H1 (cell line): ENCODE measurements around the gene ANKS1A. TPM values are rescaled to one million over a fixed set of nuclear protein-coding genes. Genes with fewer than 3 reads are reported as not detected.

Experiments
- CTCF ChIA-PET: fragments of 300-600 bp; sonication (Branson Sonifier 250); formaldehyde crosslinking; loops from one replicate; lab custom pipeline; 2021; ENCODE audit not compliant: partially characterized antibody; lab: Charles Lee
- POLR2A ChIA-PET: fragments of 300-600 bp; sonication (Branson Sonifier 250); formaldehyde crosslinking; loops from one replicate; lab custom pipeline; 2021; ENCODE audit warnings: inconsistent platforms; ENCODE audit not compliant: partially characterized antibody; lab: Charles Lee
- DNase-seq, 2 experiments: peaks; one replicate each; pipeline versions ENCODE4 v3.0.0 to v3.0.0-alpha.2; 2010 to 2022; ENCODE audit warnings: low spot score in 2 of 2, low read depth in 1 of 2, mixed read lengths in 1 of 2
- FAIRE-seq: peaks from 2 replicates; lab custom pipeline; 2011; peaks lifted over from hg19 to GRCh38; lab: Jason Lieb, UNC
- H2AFZ ChIP-seq: 2 replicates; pipeline ENCODE4 v1.8.1; 2012; ENCODE audit warnings: low read length, inconsistent platforms
- H2AK5ac ChIP-seq: 2 replicates; pipeline ENCODE4 v1.6.1; 2013; ENCODE audit warnings: low read depth, low read length
- H2BK120ac ChIP-seq: replicated peaks from 2 replicates; pipeline ENCODE3; 2013; ENCODE audit warnings: low read depth, low read length, inconsistent platforms
- H2BK12ac ChIP-seq: 2 replicates; pipeline ENCODE4 v1.6.1; 2013; ENCODE audit warnings: low read depth, low read length
- H2BK15ac ChIP-seq: 2 replicates; pipeline ENCODE4 v1.6.1; 2013; ENCODE audit warnings: low read length
- H2BK20ac ChIP-seq: 2 replicates; pipeline ENCODE4 v1.6.1; 2013; ENCODE audit warnings: low read length
- H2BK5ac ChIP-seq: 2 replicates; pipeline ENCODE4 v1.6.1; 2013; ENCODE audit warnings: low read depth, low read length
- H3K14ac ChIP-seq: 2 replicates; pipeline ENCODE4 v1.6.1; 2013; ENCODE audit warnings: inconsistent platforms; ENCODE audit not compliant: insufficient read length
- H3K18ac ChIP-seq: 2 replicates; pipeline ENCODE4 v1.6.1; 2013; ENCODE audit warnings: low read length; ENCODE audit errors: extremely low read depth
- H3K23ac ChIP-seq: 2 replicates; pipeline ENCODE4 v1.6.1; 2013; ENCODE audit warnings: inconsistent platforms; ENCODE audit not compliant: insufficient read length
- H3K23me2 ChIP-seq: 2 replicates; pipeline ENCODE4 v1.6.1; 2013; ENCODE audit warnings: low read depth, low read length
- H3K27ac ChIP-seq: 2 replicates; pipeline ENCODE4 v1.6.1; 2011; ENCODE audit warnings: low read depth, low read length, inconsistent platforms
- H3K27me3 ChIP-seq, 4 experiments: replicated peaks in 1 of 4; 1 replicate in 1 of 4; 2 replicates in 3 of 4; pipeline versions ENCODE4 v1.6.1 to v1.8.1; 2011 to 2013; ENCODE audit warnings: low read length in 3 of 4, mild to moderate bottlenecking in 3 of 4, inconsistent platforms in 2 of 4, mixed read lengths in 2 of 4, moderate library complexity in 1 of 4; ENCODE audit not compliant: control insufficient read depth in 3 of 4, insufficient read depth in 3 of 4; ENCODE audit errors: extremely low read depth in 1 of 4
- H3K36me3 ChIP-seq, 4 experiments: 2 replicates each; pipeline versions ENCODE4 v1.6.1 to v1.8.1; 2011 to 2013; ENCODE audit warnings: mild to moderate bottlenecking in 4 of 4, low read length in 3 of 4, moderate library complexity in 2 of 4, control low read depth in 1 of 4, inconsistent platforms in 1 of 4; ENCODE audit not compliant: insufficient read depth in 4 of 4, control insufficient read depth in 2 of 4
- H3K4ac ChIP-seq: replicated peaks from 2 replicates; pipeline ENCODE3; 2013; ENCODE audit warnings: low read length, low read depth, mixed read lengths, inconsistent platforms; ENCODE audit not compliant: insufficient read length
- H3K4me1 ChIP-seq, 4 experiments: replicated peaks in 1 of 4; 1 replicate in 1 of 4; 2 replicates in 3 of 4; pipeline versions ENCODE4 v1.6.1 to v1.8.1; 2011 to 2013; ENCODE audit warnings: low read length in 3 of 4, inconsistent platforms in 2 of 4, mixed read lengths in 1 of 4; ENCODE audit not compliant: insufficient read depth in 4 of 4, control insufficient read depth in 3 of 4
- H3K4me2 ChIP-seq, 2 experiments: 2 replicates each; pipeline versions ENCODE4 v1.6.1 to v1.8.1; 2011 to 2013; ENCODE audit warnings: low read depth in 2 of 2, low read length in 2 of 2, control low read depth in 1 of 2, inconsistent platforms in 1 of 2, mild to moderate bottlenecking in 1 of 2; ENCODE audit not compliant: insufficient read depth in 1 of 2
- H3K4me3 ChIP-seq, 4 experiments: fragments of 200-600, 300-600 bp in 1 of 4; sonication (generic), shearing (Covaris generic), sonication (Bioruptor Twin) in 1 of 4; 2 replicates each; pipeline versions ENCODE4 v1.5.1 to v1.8.1; 2011 to 2016; ENCODE audit warnings: low read length in 4 of 4, low read depth in 3 of 4, control low read depth in 2 of 4, inconsistent platforms in 2 of 4, mild to moderate bottlenecking in 2 of 4, mixed read lengths in 1 of 4, moderate library complexity in 1 of 4; ENCODE audit not compliant: insufficient read depth in 2 of 4; ENCODE audit errors: extremely low read depth in 1 of 4
- H3K56ac ChIP-seq: replicated peaks from 2 replicates; pipeline ENCODE3; 2013; ENCODE audit warnings: low read depth, mild to moderate bottlenecking, mixed read lengths, low read length, inconsistent platforms; ENCODE audit not compliant: insufficient read length
- H3K79me1 ChIP-seq: 2 replicates; pipeline ENCODE4 v1.6.1; 2013; ENCODE audit warnings: low read depth, low read length, control low read depth
- H3K79me2 ChIP-seq, 2 experiments: 2 replicates each; pipeline versions ENCODE4 v1.6.1 to v1.8.1; 2012 to 2013; ENCODE audit warnings: low read length in 2 of 2, mild to moderate bottlenecking in 2 of 2, inconsistent platforms in 1 of 2; ENCODE audit not compliant: insufficient read depth in 2 of 2, control insufficient read depth in 1 of 2
- H3K9ac ChIP-seq, 4 experiments: replicated peaks in 1 of 4; 1 replicate in 1 of 4; 2 replicates in 3 of 4; pipeline versions ENCODE4 v1.6.1 to v1.8.1; 2011 to 2013; ENCODE audit warnings: low read depth in 3 of 4, low read length in 3 of 4, control low read depth in 2 of 4, mild to moderate bottlenecking in 2 of 4, moderate library complexity in 2 of 4, inconsistent platforms in 1 of 4; ENCODE audit errors: extremely low read depth in 1 of 4
- H3K9me3 ChIP-seq, 2 experiments: 2 replicates each; pipeline versions ENCODE4 v1.6.1 to v1.8.1; 2012 to 2013; ENCODE audit warnings: mild to moderate bottlenecking in 2 of 2, moderate library complexity in 2 of 2, control low read depth in 1 of 2, inconsistent platforms in 1 of 2, low read depth in 1 of 2, low read length in 1 of 2, mixed read lengths in 1 of 2; ENCODE audit not compliant: insufficient read depth in 2 of 2
- H4K20me1 ChIP-seq, 2 experiments: replicated peaks in 1 of 2; 2 replicates each; pipeline versions ENCODE3 to v1.8.1; 2011 to 2013; ENCODE audit warnings: inconsistent platforms in 2 of 2, low read length in 2 of 2, mild to moderate bottlenecking in 1 of 2; ENCODE audit not compliant: insufficient read depth in 2 of 2, control insufficient read depth in 1 of 2
- H4K5ac ChIP-seq: 2 replicates; pipeline ENCODE4 v1.6.1; 2013; ENCODE audit warnings: low read length, low read depth, mixed read lengths, inconsistent platforms; ENCODE audit not compliant: insufficient read length
- H4K8ac ChIP-seq: 2 replicates; pipeline ENCODE4 v1.8.0; 2013; ENCODE audit warnings: mild to moderate bottlenecking, moderate library complexity, low read length, inconsistent platforms; ENCODE audit not compliant: insufficient read depth; ENCODE audit errors: extremely low read depth
- H4K91ac ChIP-seq: replicated peaks from 2 replicates; pipeline ENCODE3; 2013; ENCODE audit warnings: low read length, mixed read lengths, inconsistent platforms; ENCODE audit not compliant: insufficient read length
- CEBPB ChIP-seq: IDR thresholded peaks from 2 replicates; pipeline ENCODE4 v1.6.1; 2012; ENCODE audit warnings: low read depth, low read length
- HDAC6 ChIP-seq: IDR thresholded peaks from one replicate; pipeline ENCODE4 v1.7.1; 2012; ENCODE audit warnings: low read depth, mild to moderate bottlenecking, inconsistent platforms, low read length, moderate library complexity
- NRF1 ChIP-seq: IDR thresholded peaks from 2 replicates; pipeline ENCODE4 v1.6.1; 2011; ENCODE audit warnings: mild to moderate bottlenecking, low read depth, low read length, improper control_type of control experiment
- RFX5 ChIP-seq: IDR thresholded peaks from 2 replicates; pipeline ENCODE4 v1.6.1; 2011; ENCODE audit warnings: low read depth, low read length, improper control_type of control experiment, borderline replicate concordance
- SIN3A ChIP-seq, 2 experiments: IDR thresholded peaks in 1 of 2; conservative IDR thresholded peaks in 1 of 2; 2 replicates each; pipeline ENCODE4 v1.6.1; 2011 to 2012; ENCODE audit warnings: low read length in 2 of 2, improper control_type of control experiment in 1 of 2, low read depth in 1 of 2, mild to moderate bottlenecking in 1 of 2
- SP1 ChIP-seq: IDR thresholded peaks from 2 replicates; pipeline ENCODE4 v1.6.1; 2011; ENCODE audit warnings: low read depth, low read length
- SP2 ChIP-seq: IDR thresholded peaks from 2 replicates; pipeline ENCODE4 v1.6.1; 2012; ENCODE audit warnings: mild to moderate bottlenecking, low read length, inconsistent platforms
- TEAD4 ChIP-seq: IDR thresholded peaks from 2 replicates; pipeline ENCODE4 v1.6.1; 2012; ENCODE audit warnings: low read depth, low read length, inconsistent platforms, mixed read lengths
- WGBS, 2 experiments: shearing (Covaris generic) in 1 of 2; methylation state at CpG; one replicate each; pipeline versions ENCODE4 v1.1.6 to v1.1.7; 2013 to 2015; ENCODE audit warnings: low lambda C conversion rate in 2 of 2, mixed read lengths in 2 of 2, inconsistent platforms in 1 of 2, low coverage in 1 of 2, missing lambda C conversion rate in 1 of 2; ENCODE audit not compliant: insufficient replicate concordance in 2 of 2, insufficient coverage in 1 of 2, insufficient read length in 1 of 2; ENCODE audit errors: extremely low coverage in 1 of 2, missing lambda C conversion rate in 1 of 2; 5-methylcytosine and 5-hydroxymethylcytosine counted together
- polyA plus RNA-seq, 7 experiments: library from polyadenylated mRNA; depleted of rRNA in 3 of 7; stranded (reverse) in 5 of 7; unstranded in 2 of 7; fragments of >200 nt in 5 of 7; fragments of 200-250 nt in 2 of 7; gene quantifications; 1 replicate in 5 of 7; 2 replicates in 1 of 7; 4 replicates in 1 of 7; pipeline versions ENCODE4 v1.2.1 to v1.2.3, GENCODE V29; 2011 to 2013; ENCODE audit warnings: missing spikeins in 2 of 7, mixed read lengths in 2 of 7
- total RNA-seq: library from RNA; stranded (reverse); fragmentation: NEBNext Ultra II Directional; extraction: Animal tissue kit (Norgen Biotek cat#: 25700); gene quantifications from 2 replicates; pipeline ENCODE4 v1.2.1, GENCODE V29; 2021
- TF ChIP-seq, protein P1 (sequence below): IDR thresholded peaks from 2 replicates; pipeline ENCODE4 v1.6.1; 2011; ENCODE audit warnings: low read length, improper control_type of control experiment
- TF ChIP-seq, protein P2 (sequence below), 3 experiments: IDR thresholded peaks; 1 replicate in 2 of 3; 2 replicates in 1 of 3; pipeline versions ENCODE4 v1.5.1 to v1.6.1; 2011; ENCODE audit warnings: low read length in 3 of 3, mild to moderate bottlenecking in 3 of 3, inconsistent platforms in 2 of 3, low read depth in 1 of 3, moderate library complexity in 1 of 3; ENCODE audit not compliant: insufficient read depth in 1 of 3; ENCODE audit errors: control extremely low read depth in 1 of 3

The ANKS1A gene
- total and polyA plus RNA-seq, 2 of the 8 experiments (the other 6 are each of a cell fraction or from before 2014, with no cell fraction given), result 9.8 to 30.9 TPM

DNA sequence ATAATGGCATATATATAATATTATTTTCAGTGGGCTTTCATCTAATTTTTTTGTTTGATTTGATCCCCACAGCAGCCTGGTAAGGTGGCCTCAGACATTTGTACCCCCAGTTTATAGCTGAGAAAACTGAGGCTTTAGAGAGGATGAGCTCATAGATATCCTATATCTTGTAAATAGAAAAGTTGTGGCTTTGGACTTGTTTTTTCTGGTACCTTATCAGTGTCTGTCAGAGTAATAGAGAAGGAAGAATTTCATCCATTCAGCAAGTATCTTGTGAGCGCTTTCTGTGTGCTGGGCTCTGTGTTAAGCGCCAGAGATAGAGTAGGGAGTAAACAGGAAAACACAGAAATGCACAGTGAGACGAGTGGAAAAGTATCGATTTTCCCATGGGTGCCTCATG is 29.1 kb upstream of the ANKS1A start:
- Histone ChIP-seq H3K14ac (no peak overlapping the region), H3K23me2 (no peaks in the 10 kb centered on the region), H3K23ac (no peak overlapping the region), H4K91ac (no peak overlapping the region), H2BK5ac (no peak overlapping the region), H3K79me1 (no peaks in the 10 kb centered on the region), H4K5ac (no peak overlapping the region), H3K4me2 (no peak overlapping the region), H2BK12ac (no peak overlapping the region), H2AK5ac (no peak overlapping the region), H3K9me3 (no peaks in the 10 kb centered on the region), H3K79me2 (no peaks in the 10 kb centered on the region), H3K4me3 (no peak overlapping the region), H2BK120ac (no peak overlapping the region), H3K4ac (no peak overlapping the region), H3K4me1 (no peaks in the 10 kb centered on the region), H4K20me1 (peaks cover 0 to 2% of the 10 kb centered on the region in 2 experiments), H3K36me3 (peaks cover 8 to 68% (median 35%) of the 10 kb centered on the region in 4 experiments), H4K8ac (no peak overlapping the region), H3K27ac (no peak overlapping the region), H2BK15ac (no peak overlapping the region), H2AFZ (no peak overlapping the region), H3K56ac (no peak overlapping the region), H3K9ac (no peak overlapping the region), H3K18ac (no peak overlapping the region), H2BK20ac (no peak overlapping the region), H3K27me3 (no peaks in the 10 kb centered on the region)
- POLR2A ChIA-PET, result interaction anchor here (2.4 kb wide), 1 partner anchor 13 kb away, joined by 16 read pairs; no protein-coding TSS in a partner anchor
- FAIRE-seq, result no peak
- CTCF ChIA-PET, result interaction anchor here (1.2 to 2.4 kb wide), 2 partner anchors 9 to 17 kb away, joined by 3 to 18 read pairs; no protein-coding TSS in a partner anchor
- 84% methylated on average over 4 of the region's 4 CpGs; no CpG with 5 or more reads in 1 of the 2 experiments for WGBS, 2 experiments
- DNase-seq, result no peak
- no peak for TF ChIP-seq CEBPB
- TF ChIP-seq, protein P1, sequence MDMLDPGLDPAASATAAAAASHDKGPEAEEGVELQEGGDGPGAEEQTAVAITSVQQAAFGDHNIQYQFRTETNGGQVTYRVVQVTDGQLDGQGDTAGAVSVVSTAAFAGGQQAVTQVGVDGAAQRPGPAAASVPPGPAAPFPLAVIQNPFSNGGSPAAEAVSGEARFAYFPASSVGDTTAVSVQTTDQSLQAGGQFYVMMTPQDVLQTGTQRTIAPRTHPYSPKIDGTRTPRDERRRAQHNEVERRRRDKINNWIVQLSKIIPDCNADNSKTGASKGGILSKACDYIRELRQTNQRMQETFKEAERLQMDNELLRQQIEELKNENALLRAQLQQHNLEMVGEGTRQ, result no peak
- TF ChIP-seq NRF1, result no peak
- TF ChIP-seq, protein P2, sequence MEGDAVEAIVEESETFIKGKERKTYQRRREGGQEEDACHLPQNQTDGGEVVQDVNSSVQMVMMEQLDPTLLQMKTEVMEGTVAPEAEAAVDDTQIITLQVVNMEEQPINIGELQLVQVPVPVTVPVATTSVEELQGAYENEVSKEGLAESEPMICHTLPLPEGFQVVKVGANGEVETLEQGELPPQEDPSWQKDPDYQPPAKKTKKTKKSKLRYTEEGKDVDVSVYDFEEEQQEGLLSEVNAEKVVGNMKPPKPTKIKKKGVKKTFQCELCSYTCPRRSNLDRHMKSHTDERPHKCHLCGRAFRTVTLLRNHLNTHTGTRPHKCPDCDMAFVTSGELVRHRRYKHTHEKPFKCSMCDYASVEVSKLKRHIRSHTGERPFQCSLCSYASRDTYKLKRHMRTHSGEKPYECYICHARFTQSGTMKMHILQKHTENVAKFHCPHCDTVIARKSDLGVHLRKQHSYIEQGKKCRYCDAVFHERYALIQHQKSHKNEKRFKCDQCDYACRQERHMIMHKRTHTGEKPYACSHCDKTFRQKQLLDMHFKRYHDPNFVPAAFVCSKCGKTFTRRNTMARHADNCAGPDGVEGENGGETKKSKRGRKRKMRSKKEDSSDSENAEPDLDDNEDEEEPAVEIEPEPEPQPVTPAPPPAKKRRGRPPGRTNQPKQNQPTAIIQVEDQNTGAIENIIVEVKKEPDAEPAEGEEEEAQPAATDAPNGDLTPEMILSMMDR (IDR thresholded peaks at IDR 0.05; ENCODE audit: control extremely low read depth in 1 of 3, insufficient read depth in 1 of 3, low read depth in 1 of 3, low read length in 3 of 3), result no peak
- no peak for TF ChIP-seq SP1
- TF ChIP-seq HDAC6, result no peak
- no peak for TF ChIP-seq RFX5
- no peak for TF ChIP-seq SIN3A (conservative IDR thresholded peaks at IDR 0.05 in 1 of 2, IDR thresholded peaks at IDR 0.05 in 1 of 2; ENCODE audit: low read depth in 1 of 2, low read length in 2 of 2)
- TF ChIP-seq TEAD4, result no peak
- no peak for TF ChIP-seq SP2
